HCT116 (cell line): Measurements from ENCODE around the gene ADAM10.

Experiments
- EZH2 ChIP-seq: fragments of 200-600 bp; sonication (generic); IDR thresholded peaks from 2 replicates; pipeline ENCODE4 v1.6.1; 2017; ENCODE audit warnings: antibody characterized with exemption, mixed run types
- POLR2A ChIP-seq: IDR thresholded peaks from 2 replicates; pipeline ENCODE4 v1.7.0; 2011; ENCODE audit warnings: borderline replicate concordance; ENCODE audit not compliant: insufficient read depth, insufficient read length; ENCODE audit errors: extremely low read depth
- RAD21 ChIP-seq: IDR thresholded peaks from 2 replicates; pipeline ENCODE4 v1.6.1; 2012; ENCODE audit warnings: low read depth, mild to moderate bottlenecking
- SP1 ChIP-seq: IDR thresholded peaks from 2 replicates; pipeline ENCODE4 v1.6.1; 2012; ENCODE audit warnings: low read depth
- TF ChIP-seq, protein P1 (sequence below), 3 experiments: fragments of 200-600 bp in 1 of 3; sonication (generic) in 1 of 3; IDR thresholded peaks in 2 of 3; conservative IDR thresholded peaks in 1 of 3; 2 replicates each; pipeline ENCODE4 v1.5.1; 2012 to 2017; ENCODE audit warnings: low read depth in 2 of 3, low read length in 2 of 3, antibody characterized with exemption in 1 of 3, borderline replicate concordance in 1 of 3, control low read depth in 1 of 3, mild to moderate bottlenecking in 1 of 3, mixed read lengths in 1 of 3, mixed run types in 1 of 3, moderate library complexity in 1 of 3; ENCODE audit not compliant: insufficient read depth in 1 of 3
- TF ChIP-seq, protein P2 (sequence below): IDR thresholded peaks from 2 replicates; pipeline ENCODE4 v1.6.1; 2012; ENCODE audit warnings: low read depth
- TF ChIP-seq, protein P3 (sequence below): IDR thresholded peaks from 2 replicates; pipeline ENCODE4 v1.6.1; 2012

DNA sequence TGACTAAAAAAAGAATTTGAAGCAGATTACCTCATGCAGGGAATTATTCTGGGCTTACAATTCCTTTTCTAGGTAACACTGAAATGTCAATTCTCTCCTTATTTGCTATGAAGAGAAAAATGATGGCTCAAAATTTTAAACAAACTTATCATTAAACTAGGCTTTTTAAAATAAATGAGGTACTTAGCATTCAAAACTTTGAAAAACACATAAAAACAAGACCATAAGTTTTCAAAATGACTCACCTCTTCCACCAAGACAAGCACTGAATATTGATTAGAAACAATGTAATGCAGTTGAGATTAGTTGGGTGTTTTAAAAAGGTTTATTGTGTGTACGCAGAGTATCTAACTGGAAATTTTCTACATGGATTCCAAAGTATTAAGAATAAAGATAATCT lies 154.6 kb downstream of the ADAM10 start:
- TF ChIP-seq EZH2 = no peak
- TF ChIP-seq POLR2A = no peak
- TF ChIP-seq, protein P1, sequence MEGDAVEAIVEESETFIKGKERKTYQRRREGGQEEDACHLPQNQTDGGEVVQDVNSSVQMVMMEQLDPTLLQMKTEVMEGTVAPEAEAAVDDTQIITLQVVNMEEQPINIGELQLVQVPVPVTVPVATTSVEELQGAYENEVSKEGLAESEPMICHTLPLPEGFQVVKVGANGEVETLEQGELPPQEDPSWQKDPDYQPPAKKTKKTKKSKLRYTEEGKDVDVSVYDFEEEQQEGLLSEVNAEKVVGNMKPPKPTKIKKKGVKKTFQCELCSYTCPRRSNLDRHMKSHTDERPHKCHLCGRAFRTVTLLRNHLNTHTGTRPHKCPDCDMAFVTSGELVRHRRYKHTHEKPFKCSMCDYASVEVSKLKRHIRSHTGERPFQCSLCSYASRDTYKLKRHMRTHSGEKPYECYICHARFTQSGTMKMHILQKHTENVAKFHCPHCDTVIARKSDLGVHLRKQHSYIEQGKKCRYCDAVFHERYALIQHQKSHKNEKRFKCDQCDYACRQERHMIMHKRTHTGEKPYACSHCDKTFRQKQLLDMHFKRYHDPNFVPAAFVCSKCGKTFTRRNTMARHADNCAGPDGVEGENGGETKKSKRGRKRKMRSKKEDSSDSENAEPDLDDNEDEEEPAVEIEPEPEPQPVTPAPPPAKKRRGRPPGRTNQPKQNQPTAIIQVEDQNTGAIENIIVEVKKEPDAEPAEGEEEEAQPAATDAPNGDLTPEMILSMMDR (IDR thresholded peaks at IDR 0.05 in 2 of 3, conservative IDR thresholded peaks at IDR 0.05 in 1 of 3; ENCODE audit: borderline replicate concordance in 1 of 3, insufficient read depth in 1 of 3, low read depth in 2 of 3, low read length in 2 of 3) = no peak
- TF ChIP-seq RAD21 = no peak
- TF ChIP-seq, protein P2, sequence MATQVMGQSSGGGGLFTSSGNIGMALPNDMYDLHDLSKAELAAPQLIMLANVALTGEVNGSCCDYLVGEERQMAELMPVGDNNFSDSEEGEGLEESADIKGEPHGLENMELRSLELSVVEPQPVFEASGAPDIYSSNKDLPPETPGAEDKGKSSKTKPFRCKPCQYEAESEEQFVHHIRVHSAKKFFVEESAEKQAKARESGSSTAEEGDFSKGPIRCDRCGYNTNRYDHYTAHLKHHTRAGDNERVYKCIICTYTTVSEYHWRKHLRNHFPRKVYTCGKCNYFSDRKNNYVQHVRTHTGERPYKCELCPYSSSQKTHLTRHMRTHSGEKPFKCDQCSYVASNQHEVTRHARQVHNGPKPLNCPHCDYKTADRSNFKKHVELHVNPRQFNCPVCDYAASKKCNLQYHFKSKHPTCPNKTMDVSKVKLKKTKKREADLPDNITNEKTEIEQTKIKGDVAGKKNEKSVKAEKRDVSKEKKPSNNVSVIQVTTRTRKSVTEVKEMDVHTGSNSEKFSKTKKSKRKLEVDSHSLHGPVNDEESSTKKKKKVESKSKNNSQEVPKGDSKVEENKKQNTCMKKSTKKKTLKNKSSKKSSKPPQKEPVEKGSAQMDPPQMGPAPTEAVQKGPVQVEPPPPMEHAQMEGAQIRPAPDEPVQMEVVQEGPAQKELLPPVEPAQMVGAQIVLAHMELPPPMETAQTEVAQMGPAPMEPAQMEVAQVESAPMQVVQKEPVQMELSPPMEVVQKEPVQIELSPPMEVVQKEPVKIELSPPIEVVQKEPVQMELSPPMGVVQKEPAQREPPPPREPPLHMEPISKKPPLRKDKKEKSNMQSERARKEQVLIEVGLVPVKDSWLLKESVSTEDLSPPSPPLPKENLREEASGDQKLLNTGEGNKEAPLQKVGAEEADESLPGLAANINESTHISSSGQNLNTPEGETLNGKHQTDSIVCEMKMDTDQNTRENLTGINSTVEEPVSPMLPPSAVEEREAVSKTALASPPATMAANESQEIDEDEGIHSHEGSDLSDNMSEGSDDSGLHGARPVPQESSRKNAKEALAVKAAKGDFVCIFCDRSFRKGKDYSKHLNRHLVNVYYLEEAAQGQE = no peak
- TF ChIP-seq, protein P3, sequence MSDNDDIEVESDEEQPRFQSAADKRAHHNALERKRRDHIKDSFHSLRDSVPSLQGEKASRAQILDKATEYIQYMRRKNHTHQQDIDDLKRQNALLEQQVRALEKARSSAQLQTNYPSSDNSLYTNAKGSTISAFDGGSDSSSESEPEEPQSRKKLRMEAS = no peak
- no peak for TF ChIP-seq SP1
